ENCODE results near the gene HIVEP2.

Gene HIVEP2

DNA sequence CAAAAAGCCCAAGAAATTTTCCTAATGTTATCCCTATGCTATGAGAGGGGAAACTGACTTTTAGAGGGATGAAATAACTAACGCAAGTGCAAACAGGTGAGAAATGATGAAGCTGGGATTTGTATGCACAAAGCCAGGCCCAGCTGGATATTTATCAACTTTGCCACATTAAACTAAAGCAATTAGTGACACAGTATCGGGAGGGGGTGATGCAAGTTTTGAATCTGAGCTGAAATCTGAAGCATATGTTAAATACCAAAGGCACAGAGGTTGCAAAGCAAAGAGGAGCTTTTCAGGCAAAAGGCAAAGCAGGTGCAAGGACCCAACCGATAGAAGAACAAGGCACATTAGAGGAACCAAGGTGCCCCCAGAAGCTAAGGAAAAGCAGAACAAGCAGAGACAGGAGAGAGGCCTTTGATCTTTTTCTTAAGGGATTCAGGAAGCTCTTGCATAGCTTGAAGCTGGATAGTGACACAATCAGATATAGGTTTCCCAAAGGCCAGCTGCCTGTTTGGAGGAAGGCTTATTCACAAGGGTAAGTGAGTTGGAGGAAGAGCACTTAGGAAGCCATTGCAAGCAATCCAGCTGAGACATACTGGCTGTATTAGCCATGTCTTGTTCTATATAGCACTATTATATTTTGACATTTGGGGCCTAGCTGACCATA lies 207.5 kb downstream of the HIVEP2 start:
- DNase-seq (ENCODE audit: low read depth in 2 of 2), result no peak

DNA sequence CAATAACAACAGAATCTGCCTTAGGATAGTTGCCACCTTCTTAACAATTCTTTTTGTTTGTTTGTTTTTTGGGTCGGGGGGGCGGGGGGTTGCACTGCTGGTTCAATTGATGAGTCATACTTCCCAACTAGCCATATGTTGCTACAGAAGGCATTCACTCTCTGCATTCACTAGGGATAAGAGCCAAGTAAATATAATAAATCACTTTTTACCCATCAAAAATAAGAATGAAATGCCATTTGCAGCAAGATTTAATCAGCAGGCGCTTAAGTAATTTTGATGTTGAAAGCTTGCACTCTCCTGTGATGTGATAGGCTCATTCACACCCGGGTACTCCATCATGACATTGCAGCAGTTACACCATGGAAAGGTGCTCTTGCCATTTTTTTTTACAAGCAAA lies 209.8 kb downstream of the HIVEP2 start:
- DNase-seq (ENCODE audit: low read depth in 2 of 2), result no peak

DNA sequence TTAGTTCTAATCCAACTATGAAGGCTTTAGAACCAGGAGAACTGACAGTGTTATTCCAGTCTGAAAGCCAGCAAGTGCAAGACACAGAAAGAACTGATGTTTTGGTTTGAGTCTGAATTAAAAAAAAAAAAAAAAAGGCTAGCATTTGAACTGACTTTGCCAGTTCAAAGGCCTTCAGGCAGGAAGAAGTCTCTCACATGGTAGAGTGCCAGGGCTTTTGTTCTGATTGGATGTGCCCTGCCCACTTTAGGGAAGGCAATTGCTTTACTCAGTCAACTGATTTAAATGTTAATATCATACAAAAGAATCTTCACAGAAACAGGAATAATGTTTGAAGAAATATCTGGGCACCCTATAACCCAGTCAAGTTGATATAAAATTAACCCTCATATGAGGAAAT lies 212.2 kb downstream of the HIVEP2 start:
- no peak for DNase-seq (ENCODE audit: low read depth in 2 of 2)

DNA sequence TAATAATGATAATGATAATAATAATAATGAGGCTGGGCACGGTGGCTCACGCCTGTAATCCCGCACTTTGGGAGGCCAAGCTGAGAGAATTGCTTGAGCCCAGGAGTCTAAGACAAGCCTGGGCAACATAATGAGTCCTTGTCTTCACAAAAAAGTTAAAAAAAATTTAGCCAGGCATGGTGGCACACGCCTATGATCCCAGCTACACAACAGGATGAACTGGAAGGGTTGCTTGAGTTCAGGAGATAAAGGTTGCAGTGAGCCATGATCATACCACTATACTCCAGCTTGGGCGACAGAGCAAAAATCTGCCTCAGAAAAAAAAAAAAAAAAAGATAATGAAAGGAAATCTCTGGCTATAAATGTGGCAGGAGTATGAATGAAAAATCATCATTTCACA lies 213.4 kb downstream of the HIVEP2 start:
- DNase-seq (ENCODE audit: low read depth in 2 of 2), result no peak

DNA sequence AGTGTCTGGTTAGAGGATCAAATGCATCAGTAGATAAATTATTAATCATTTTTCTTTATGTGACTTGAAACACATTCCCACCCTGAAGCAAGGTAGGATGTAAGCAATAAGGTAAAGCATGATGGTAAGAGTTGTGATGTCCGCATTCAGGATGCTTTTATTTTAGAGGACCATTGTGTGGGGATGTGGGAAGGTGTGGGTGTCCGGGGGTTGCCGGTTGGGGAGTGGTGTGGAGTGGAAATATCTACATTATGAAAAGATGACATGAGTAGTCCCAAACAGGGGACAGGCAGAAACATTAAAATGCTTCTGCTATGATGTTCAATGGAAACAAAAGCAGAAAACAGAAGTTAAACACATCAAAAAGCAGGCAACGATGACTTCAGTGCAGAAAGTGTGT lies 215.4 kb downstream of the HIVEP2 start:
- no peak for DNase-seq (ENCODE audit: low read depth in 2 of 2)

DNA sequence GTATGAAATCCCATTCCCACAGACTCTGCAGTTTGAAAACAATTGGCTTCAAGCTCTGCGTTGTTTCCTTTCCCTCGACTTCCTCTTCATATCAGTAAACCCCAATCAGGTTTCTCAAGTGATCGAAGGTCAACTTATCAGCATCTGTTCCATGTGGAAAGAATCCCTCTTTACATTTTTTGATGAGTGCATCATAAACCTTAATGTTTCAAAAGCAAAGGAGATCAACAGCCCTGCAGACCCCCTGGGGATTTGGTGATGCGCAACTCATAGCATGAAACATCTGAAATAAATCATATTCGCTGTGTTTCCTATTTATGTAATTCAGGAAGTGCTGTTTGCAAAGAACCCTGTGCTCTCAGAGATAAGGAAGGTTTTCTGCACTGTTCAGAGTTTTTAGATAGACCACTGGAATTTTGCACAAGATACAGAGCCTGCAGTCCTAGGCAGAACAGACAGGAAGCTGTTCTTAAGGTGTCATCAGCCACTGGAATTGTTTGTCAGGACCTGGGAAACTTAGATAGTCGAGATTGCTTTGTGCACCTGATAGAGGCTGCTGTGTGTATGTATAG lies 216.0 kb downstream of the HIVEP2 start:
- no peak for DNase-seq (ENCODE audit: low read depth in 2 of 2)

DNA sequence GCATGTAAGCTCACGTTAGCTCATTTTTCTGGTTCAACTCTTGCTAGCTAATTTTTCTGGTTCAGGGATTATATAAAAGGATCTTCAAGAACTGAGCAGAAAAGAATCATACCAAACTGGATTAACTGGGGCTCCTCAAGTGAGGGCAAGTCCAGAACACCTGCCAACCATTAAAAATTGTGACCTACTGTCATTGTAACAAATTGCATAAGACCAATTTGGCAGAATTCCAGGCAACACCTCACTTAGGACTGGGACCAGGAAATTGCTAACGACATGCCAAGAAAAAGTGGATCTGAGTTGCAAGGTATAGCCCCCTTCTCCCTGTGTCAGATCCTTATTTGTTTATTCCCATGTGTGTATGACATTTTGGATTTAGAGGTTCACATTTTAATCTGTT lies 216.6 kb downstream of the HIVEP2 start:
- DNase-seq (ENCODE audit: low read depth in 2 of 2), result no peak

DNA sequence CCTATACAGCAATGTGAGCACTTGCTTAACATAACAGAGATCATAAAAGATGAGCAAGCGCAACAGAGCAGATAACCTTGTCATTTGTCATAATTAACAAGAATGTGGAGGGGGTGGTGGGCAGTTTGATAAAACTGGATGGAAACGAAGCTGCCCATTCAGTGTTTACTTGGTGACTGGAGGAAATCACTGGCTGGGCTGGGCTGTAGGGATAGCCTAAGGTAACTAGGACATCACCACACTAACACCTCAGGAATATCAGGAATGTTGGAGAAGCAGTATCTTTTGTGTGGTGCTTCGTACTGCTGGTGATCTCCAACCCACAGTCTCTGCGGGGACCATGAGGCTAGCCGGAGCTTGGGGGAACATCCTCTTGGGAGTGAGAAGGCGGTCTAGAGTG lies 218.4 kb downstream of the HIVEP2 start:
- no peak for DNase-seq (ENCODE audit: low read depth in 2 of 2)

DNA sequence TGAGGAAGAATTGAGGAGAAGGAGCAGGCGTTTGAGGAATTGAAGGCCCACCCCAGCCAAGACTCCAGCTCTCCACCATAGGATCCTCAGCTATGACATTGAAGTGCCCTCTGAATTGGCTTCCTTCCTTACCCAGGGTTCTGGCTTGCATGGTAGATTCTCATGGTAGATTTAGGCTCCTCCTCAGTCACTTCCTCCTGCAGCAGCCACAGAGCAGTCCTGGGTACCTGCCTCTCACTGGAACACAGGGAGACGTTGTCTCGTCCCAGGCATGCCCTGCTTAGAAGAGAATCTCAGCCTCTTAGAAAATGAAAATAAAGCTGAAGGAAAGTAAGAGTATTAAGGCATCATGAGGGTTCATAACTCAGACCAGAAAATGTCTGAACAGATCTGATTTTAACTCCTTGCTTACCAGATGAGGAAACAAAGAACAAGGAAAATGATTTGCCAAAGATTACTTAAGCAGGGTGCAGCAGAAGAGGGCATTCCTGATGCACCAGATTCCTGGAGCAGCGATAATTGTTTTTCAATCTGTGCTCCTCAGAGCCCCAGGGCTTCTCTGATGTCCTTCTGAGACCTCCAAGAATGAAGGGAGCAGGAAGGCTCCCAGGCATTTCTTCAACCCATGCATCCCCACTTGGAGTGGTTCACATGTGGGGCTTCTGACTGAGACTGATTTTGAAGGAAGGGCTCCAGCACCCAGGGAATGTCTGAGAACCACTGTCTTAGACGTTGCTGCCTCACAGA lies 219.8 kb downstream of the HIVEP2 start:
- DNase-seq (ENCODE audit: low read depth in 2 of 2), result no peak

DNA sequence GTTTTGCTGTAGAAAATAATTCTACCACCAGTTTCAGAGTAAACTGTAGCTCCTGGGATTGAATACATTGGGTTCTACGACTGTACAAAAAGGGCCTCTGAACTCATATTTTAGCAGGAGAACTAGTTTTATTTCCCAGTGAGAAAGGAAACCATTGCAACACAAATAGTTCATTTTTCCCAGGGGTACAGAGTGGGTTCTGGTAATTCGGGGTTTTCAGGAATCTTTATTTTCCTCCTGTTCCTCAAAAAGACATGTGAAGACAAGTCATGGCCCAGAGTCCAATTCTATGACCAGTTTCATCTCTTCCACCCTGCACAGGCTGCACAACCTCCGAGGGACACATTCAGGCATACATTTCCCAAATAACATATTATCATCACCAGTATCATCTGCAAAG lies 222.1 kb downstream of the HIVEP2 start:
- DNase-seq (ENCODE audit: low read depth in 2 of 2), result no peak

DNA sequence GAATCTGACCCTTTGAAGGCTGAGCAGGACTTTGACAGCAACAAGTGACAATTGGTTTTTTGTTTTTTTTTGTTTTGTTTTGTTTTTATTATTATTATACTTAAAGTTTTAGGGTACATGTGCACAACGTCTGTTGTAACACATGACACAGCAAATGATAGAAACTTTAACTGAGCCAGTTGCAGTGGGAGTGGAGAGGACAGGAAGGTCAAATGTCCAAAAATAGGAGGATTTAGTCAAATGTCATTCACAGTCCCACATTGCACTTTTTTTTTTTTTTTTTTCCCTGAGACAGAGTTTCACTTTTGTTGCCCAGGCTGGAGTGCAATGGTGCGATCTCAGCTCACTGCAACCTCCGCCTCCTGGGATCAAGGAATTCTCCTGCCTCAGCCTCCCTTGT lies 223.0 kb downstream of the HIVEP2 start:
- DNase-seq (ENCODE audit: low read depth in 2 of 2), result no peak

DNA sequence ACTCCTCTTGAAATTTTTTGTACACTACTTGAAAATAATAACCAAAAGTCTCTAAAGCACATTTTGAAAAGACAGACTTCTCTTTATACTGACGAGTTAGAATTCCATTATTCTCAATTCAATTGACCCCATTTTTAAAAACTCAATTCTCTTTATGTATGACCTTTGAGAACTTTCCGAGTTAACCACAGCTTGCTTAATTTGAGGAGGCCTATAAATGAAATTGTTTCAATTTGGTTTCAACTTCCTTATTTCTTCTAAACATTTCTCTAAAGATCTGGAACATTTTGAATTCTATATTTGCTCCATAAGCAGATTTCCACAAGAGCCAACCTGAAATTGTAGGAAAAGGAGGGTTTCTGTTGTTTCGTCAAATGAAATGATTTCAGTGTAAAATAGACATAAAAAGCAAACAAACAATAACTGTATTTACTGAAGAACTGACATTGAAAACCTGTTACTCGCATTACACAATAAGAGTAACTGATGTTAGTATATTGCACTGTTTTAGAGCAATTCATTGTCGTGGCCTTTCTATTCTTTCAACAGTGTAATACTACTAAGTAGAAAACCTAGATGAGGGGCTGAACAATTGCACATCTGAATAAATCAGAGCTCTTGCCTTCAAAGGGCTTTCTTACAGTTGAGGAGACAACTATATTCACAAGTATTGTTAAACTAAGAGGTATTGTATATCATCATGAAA lies 223.6 kb downstream of the HIVEP2 start:
- DNase-seq (ENCODE audit: low read depth in 2 of 2), result no peak

DNA sequence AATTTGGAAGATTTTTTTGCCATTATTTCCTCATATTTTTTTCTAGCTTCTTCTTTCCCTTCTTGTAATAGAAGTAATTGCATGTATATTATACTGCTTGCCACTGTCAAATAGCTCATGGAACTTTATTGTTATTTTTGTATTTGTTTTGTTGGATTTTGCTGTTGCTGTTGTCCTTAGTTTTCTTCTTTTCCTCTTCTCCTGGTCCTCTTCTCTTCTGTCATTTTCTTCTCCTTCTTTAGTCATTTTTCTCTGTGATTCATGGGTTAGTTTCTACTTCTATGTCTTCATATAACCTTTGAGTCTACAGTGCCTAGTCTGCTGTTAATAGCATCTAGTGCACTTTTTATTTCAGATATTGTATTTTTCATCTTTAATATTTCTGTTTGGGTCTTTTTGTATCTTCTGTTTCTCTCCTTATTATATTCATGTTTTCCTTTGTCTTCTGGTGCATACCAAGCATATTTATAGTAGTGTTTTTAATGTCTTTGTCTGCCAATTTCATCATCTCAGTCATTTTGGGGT lies 226.2 kb downstream of the HIVEP2 start:
- no peak for DNase-seq (ENCODE audit: low read depth in 2 of 2)

DNA sequence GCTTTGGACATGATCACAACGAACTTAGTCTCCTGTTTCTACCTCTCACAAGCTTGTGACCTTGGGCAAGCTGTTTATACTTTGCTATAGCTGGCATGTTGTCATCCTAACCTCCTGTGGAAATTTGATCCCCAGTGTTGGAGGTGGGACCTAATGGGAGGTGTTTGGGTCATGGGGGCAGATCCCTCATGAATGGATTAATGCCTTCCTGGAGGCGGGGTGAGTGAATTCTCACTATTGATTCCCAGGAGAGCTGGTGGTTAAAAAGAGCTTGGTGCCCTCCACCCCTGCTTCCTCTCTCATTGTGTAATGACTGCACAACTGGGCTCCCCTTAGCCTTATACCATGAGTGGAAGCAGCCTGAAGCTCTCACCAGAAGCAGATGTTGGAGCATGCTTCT lies 228.9 kb downstream of the HIVEP2 start:
- DNase-seq (ENCODE audit: low read depth in 2 of 2), result no peak

DNA sequence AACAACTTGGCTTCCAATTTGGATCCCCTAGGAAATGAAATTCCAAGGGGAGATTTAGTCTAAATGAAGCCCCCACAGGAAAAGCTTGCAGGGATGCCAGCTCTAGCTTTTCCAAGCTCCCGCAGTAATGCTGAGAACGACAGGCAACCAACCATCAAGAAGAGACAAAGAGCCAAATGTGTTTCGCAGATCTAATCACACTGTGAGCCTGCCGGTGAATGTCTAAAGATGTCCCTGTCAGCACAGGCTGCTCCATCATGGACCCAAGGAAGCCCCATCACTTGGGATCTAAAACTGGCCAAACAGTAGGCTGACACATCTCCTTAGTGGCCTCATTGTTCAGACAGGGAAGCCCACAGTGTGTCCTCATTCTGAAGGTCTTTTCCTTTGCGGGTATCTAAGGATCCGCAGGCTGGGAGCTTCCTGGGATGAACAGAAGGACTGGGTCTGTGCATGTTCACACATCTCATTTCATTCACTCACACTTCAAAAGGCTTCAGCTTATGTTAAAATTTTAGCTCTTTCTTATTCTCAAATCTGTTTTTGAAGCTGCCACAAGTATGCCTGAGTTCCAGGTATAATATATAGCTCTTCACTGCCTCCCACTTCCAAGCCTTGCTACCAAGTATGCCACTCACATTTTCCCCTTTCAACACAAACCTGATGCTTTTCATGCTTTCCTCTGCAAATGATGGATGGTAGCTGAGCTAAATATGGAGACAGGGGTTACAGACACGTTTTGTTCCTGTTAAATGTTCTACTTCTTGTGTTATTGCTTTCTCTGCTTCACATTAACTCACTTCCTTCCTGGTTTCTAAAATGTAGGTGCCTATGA lies 229.8 kb downstream of the HIVEP2 start:
- no peak for DNase-seq (ENCODE audit: low read depth in 2 of 2)

DNA sequence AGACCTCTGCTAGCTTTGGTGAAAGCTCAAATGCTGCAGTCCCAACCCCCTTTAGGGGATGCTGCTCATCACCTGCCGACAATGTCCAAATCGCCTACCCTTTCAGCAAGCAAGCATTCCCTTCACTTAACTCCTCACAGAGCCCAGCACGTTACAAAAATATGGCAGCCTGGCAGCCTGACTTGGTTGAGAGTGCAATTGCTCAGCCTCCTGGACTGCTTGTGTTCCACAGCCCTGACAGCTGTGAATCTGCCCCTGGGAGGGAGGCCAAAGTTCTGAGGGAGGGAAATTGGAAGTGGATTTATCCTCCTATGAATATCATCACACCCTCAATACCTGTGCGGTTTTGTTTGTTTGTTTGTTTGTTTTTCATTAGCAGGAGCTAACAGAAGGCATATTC lies 231.0 kb downstream of the HIVEP2 start:
- DNase-seq (ENCODE audit: low read depth in 2 of 2), result no peak

DNA sequence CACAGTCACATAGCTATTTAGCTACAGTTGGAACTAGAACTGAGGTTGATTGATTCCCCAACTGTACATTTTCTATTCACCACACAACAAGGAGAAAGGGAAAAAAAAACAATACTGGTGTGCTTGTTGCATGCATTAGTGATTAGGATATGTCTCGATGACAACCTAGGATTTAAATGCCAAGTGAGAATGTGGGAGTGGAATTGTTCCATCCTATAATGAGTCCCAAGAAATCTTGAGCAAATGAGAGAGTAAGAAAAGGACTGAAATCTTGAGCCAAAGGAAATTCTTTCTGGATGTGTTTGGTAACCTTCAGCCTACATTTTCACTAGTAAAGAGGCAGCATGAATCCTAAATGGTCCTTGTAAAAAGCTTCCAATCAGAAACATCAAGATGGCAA lies 232.7 kb downstream of the HIVEP2 start:
- DNase-seq (ENCODE audit: low read depth in 2 of 2), result no peak

DNA sequence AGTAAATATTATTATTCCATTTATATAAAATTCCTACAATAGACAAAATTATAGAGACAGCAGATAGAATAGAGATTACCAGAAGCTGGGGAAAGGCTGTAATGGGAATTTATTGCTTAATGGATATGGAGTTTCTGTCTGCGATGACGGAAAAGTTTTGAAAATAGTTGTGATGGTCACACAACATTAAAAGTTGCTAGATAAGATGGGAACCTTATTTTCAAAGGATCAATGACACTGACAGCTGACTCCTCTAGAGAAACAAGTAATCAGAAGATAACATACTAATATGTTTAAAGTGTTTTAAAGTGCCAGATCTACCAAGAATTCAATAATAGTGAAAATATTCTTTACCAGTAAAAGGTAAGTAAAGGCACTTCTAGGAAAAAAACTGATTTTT lies 236.3 kb downstream of the HIVEP2 start:
- DNase-seq (ENCODE audit: low read depth in 2 of 2), result no peak

DNA sequence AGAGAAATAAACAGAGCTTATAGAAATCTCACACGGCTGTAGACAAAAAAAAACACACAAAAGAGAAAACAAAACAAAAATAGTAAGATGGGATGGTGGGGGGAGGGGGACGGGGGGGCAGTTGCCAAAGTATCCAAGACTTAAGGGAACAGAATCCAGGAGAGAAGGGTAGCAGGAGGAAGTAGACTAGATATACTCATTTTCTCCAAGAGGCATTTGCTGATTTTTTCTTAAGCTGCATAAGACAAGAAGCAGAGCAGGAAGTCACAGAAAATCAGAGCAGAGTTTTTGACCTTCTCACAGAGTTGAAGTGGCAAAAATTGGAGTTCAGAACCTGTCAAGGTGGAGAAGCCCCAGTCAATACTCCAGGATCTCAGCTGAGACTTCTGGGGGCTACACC lies 237.7 kb downstream of the HIVEP2 start:
- DNase-seq (ENCODE audit: low read depth in 2 of 2), result no peak

DNA sequence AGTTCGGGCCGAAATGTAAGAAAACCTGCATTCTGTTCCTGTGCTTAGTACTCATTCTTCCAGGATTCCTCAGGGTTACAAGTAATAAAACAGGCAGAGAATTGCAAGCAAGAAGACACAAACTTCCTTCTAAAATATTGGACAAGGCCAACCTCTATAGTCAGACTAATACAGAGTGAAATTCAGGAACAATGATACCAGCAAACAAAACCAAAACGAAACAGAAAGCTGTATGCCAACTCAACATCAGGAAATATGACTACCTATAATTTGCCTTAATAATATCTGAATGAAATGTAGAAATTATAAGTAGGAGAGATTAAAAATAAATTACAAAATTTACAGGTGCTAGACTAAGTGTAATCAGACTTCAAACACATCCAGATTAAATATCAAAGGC lies 238.8 kb downstream of the HIVEP2 start:
- no peak for DNase-seq (ENCODE audit: low read depth in 2 of 2)

DNA sequence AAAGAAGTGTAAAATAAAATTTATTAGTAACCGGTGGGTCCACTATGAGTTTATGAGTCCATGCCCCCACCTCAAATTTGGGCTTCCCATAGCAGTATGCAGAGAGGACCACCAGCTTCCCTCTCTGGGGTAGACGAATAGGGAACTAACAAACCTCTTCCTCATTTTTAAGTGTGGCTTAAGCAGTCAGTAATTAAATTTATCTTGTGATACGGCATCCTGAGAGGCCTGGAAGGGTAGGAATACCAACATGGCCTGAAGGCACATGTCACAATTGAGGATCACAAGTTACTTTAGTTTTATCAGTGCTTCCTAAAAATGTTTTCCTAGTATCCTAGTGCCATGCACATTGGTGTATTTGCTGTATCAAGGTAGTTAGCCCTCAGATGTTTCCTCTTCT lies 239.9 kb downstream of the HIVEP2 start:
- DNase-seq (ENCODE audit: low read depth in 2 of 2), result no peak

Data from stimulated activated CD8-positive, alpha-beta memory T cell treated with anti-CD3 and anti-CD28 coated beads, Interleukin-15, amount 100 ng/mL, for 48 hours (primary cell).